ENCODE results near the gene PACSIN3.

The PACSIN3 gene

GRCh38 chr11:47164321-47164720 is 21.9 kb downstream of the PACSIN3 start:
- no peaks in the 10 kb centered on the region for H3K4me1 ChIP-seq (ENCODE audit: control insufficient read depth, insufficient read depth, low read length, poor library complexity, severe bottlenecking)
- no peak overlapping the region for H3K4me3 ChIP-seq (ENCODE audit: insufficient read depth, low read depth, low read length, poor library complexity, severe bottlenecking)
- no peak for DNase-seq
- no peaks in the 10 kb centered on the region for H3K27me3 ChIP-seq (replicated peaks; ENCODE audit: control insufficient read depth, insufficient read depth, low read length, poor library complexity, severe bottlenecking)
- no peak overlapping the region for H3K27ac ChIP-seq (ENCODE audit: insufficient read depth, low read length, poor library complexity, severe bottlenecking)
- H3K36me3 ChIP-seq (ENCODE audit: control insufficient read depth, insufficient read depth, low read length) = peaks cover 58% of the 10 kb centered on the region
- H3K9me3 ChIP-seq (ENCODE audit: control insufficient read depth, low read length) = no peaks in the 10 kb centered on the region

- DNase-seq = no peak
- Histone ChIP-seq H3K9me3 (ENCODE audit: control insufficient read depth, low read length) (no peaks in the 10 kb centered on the region), H3K36me3 (ENCODE audit: control insufficient read depth, insufficient read depth, low read length) (peaks cover 54% of the 10 kb centered on the region), H3K27ac (ENCODE audit: insufficient read depth, low read length, poor library complexity, severe bottlenecking) (no peak overlapping the region), H3K4me1 (ENCODE audit: control insufficient read depth, insufficient read depth, low read length, poor library complexity, severe bottlenecking) (no peaks in the 10 kb centered on the region), H3K27me3 (replicated peaks; ENCODE audit: control insufficient read depth, insufficient read depth, low read length, poor library complexity, severe bottlenecking) (no peaks in the 10 kb centered on the region), H3K4me3 (ENCODE audit: insufficient read depth, low read depth, low read length, poor library complexity, severe bottlenecking) (no peak overlapping the region)
Observed at GRCh38 chr11:47163898-47164297, 22.3 kb downstream of the PACSIN3 start.

- no peaks in the 10 kb centered on the region for H3K27me3 ChIP-seq (replicated peaks; ENCODE audit: control insufficient read depth, insufficient read depth, low read length, poor library complexity, severe bottlenecking)
- peaks cover 47% of the 10 kb centered on the region for H3K36me3 ChIP-seq (ENCODE audit: control insufficient read depth, insufficient read depth, low read length)
- no peak for DNase-seq
- no peaks in the 10 kb centered on the region for H3K4me1 ChIP-seq (ENCODE audit: control insufficient read depth, insufficient read depth, low read length, poor library complexity, severe bottlenecking)
- no peak overlapping the region for H3K27ac ChIP-seq (ENCODE audit: insufficient read depth, low read length, poor library complexity, severe bottlenecking)
- H3K9me3 ChIP-seq (ENCODE audit: control insufficient read depth, low read length) = no peaks in the 10 kb centered on the region
- no peak overlapping the region for H3K4me3 ChIP-seq (ENCODE audit: insufficient read depth, low read depth, low read length, poor library complexity, severe bottlenecking)
Observed at GRCh38 chr11:47163193-47163592, 23.0 kb downstream of the PACSIN3 start.

- Histone ChIP-seq H3K4me1 (ENCODE audit: control insufficient read depth, insufficient read depth, low read length, poor library complexity, severe bottlenecking) (no peaks in the 10 kb centered on the region), H3K27me3 (replicated peaks; ENCODE audit: control insufficient read depth, insufficient read depth, low read length, poor library complexity, severe bottlenecking) (no peaks in the 10 kb centered on the region), H3K4me3 (ENCODE audit: insufficient read depth, low read depth, low read length, poor library complexity, severe bottlenecking) (no peak overlapping the region), H3K27ac (ENCODE audit: insufficient read depth, low read length, poor library complexity, severe bottlenecking) (no peak overlapping the region), H3K9me3 (ENCODE audit: control insufficient read depth, low read length) (no peaks in the 10 kb centered on the region), H3K36me3 (ENCODE audit: control insufficient read depth, insufficient read depth, low read length) (peaks cover 40% of the 10 kb centered on the region)
- DNase-seq = no peak
Observed at GRCh38 chr11:47162426-47162825, 23.8 kb downstream of the PACSIN3 start.

GRCh38 chr11:47161890-47162289 is 24.3 kb downstream of the PACSIN3 start:
- Histone ChIP-seq H3K4me3 (ENCODE audit: insufficient read depth, low read depth, low read length, poor library complexity, severe bottlenecking) (no peak overlapping the region), H3K4me1 (ENCODE audit: control insufficient read depth, insufficient read depth, low read length, poor library complexity, severe bottlenecking) (no peaks in the 10 kb centered on the region), H3K36me3 (ENCODE audit: control insufficient read depth, insufficient read depth, low read length) (peaks cover 34% of the 10 kb centered on the region), H3K9me3 (ENCODE audit: control insufficient read depth, low read length) (no peaks in the 10 kb centered on the region), H3K27me3 (replicated peaks; ENCODE audit: control insufficient read depth, insufficient read depth, low read length, poor library complexity, severe bottlenecking) (no peaks in the 10 kb centered on the region), H3K27ac (ENCODE audit: insufficient read depth, low read length, poor library complexity, severe bottlenecking) (no peak overlapping the region)
- DNase-seq = no peak

- Histone ChIP-seq H3K9me3 (ENCODE audit: control insufficient read depth, low read length) (no peaks in the 10 kb centered on the region), H3K4me1 (ENCODE audit: control insufficient read depth, insufficient read depth, low read length, poor library complexity, severe bottlenecking) (no peaks in the 10 kb centered on the region), H3K36me3 (ENCODE audit: control insufficient read depth, insufficient read depth, low read length) (peaks cover 28% of the 10 kb centered on the region), H3K27ac (ENCODE audit: insufficient read depth, low read length, poor library complexity, severe bottlenecking) (no peak overlapping the region), H3K4me3 (ENCODE audit: insufficient read depth, low read depth, low read length, poor library complexity, severe bottlenecking) (no peak overlapping the region), H3K27me3 (replicated peaks; ENCODE audit: control insufficient read depth, insufficient read depth, low read length, poor library complexity, severe bottlenecking) (no peaks in the 10 kb centered on the region)
- DNase-seq = peak in 1 of 3 donors; percentile 26
Observed at GRCh38 chr11:47161134-47161854, 24.9 kb downstream of the PACSIN3 start.

- no peaks in the 10 kb centered on the region for H3K4me1 ChIP-seq (ENCODE audit: control insufficient read depth, insufficient read depth, low read length, poor library complexity, severe bottlenecking)
- H3K4me3 ChIP-seq (ENCODE audit: insufficient read depth, low read depth, low read length, poor library complexity, severe bottlenecking) = no peak overlapping the region
- H3K9me3 ChIP-seq (ENCODE audit: control insufficient read depth, low read length) = no peaks in the 10 kb centered on the region
- no peak overlapping the region for H3K27ac ChIP-seq (ENCODE audit: insufficient read depth, low read length, poor library complexity, severe bottlenecking)
- H3K27me3 ChIP-seq (replicated peaks; ENCODE audit: control insufficient read depth, insufficient read depth, low read length, poor library complexity, severe bottlenecking) = no peaks in the 10 kb centered on the region
- no peak for DNase-seq
- H3K36me3 ChIP-seq (ENCODE audit: control insufficient read depth, insufficient read depth, low read length) = peaks cover 23% of the 10 kb centered on the region
Observed at GRCh38 chr11:47160753-47161133, 25.5 kb downstream of the PACSIN3 start.

- Histone ChIP-seq H3K9me3 (ENCODE audit: control insufficient read depth, low read length) (no peaks in the 10 kb centered on the region), H3K4me1 (ENCODE audit: control insufficient read depth, insufficient read depth, low read length, poor library complexity, severe bottlenecking) (peaks cover 12% of the 10 kb centered on the region), H3K36me3 (ENCODE audit: control insufficient read depth, insufficient read depth, low read length) (no peaks in the 10 kb centered on the region), H3K27ac (ENCODE audit: insufficient read depth, low read length, poor library complexity, severe bottlenecking) (no peak overlapping the region), H3K4me3 (ENCODE audit: insufficient read depth, low read depth, low read length, poor library complexity, severe bottlenecking) (no peak overlapping the region), H3K27me3 (replicated peaks; ENCODE audit: control insufficient read depth, insufficient read depth, low read length, poor library complexity, severe bottlenecking) (no peaks in the 10 kb centered on the region)
- DNase-seq = no peak
Observed at GRCh38 chr11:47158242-47158641, 28.0 kb downstream of the PACSIN3 start.

- no peak overlapping the region for H3K4me3 ChIP-seq (ENCODE audit: insufficient read depth, low read depth, low read length, poor library complexity, severe bottlenecking)
- H3K4me1 ChIP-seq (ENCODE audit: control insufficient read depth, insufficient read depth, low read length, poor library complexity, severe bottlenecking) = peaks cover 14% of the 10 kb centered on the region
- H3K27ac ChIP-seq (ENCODE audit: insufficient read depth, low read length, poor library complexity, severe bottlenecking) = no peak overlapping the region
- H3K36me3 ChIP-seq (ENCODE audit: control insufficient read depth, insufficient read depth, low read length) = no peaks in the 10 kb centered on the region
- no peaks in the 10 kb centered on the region for H3K9me3 ChIP-seq (ENCODE audit: control insufficient read depth, low read length)
- no peak for DNase-seq
- no peaks in the 10 kb centered on the region for H3K27me3 ChIP-seq (replicated peaks; ENCODE audit: control insufficient read depth, insufficient read depth, low read length, poor library complexity, severe bottlenecking)
Observed at GRCh38 chr11:47157805-47158204, 28.4 kb downstream of the PACSIN3 start.

- Histone ChIP-seq H3K36me3 (ENCODE audit: control insufficient read depth, insufficient read depth, low read length) (no peaks in the 10 kb centered on the region), H3K9me3 (ENCODE audit: control insufficient read depth, low read length) (no peaks in the 10 kb centered on the region), H3K27me3 (replicated peaks; ENCODE audit: control insufficient read depth, insufficient read depth, low read length, poor library complexity, severe bottlenecking) (no peaks in the 10 kb centered on the region), H3K4me1 (ENCODE audit: control insufficient read depth, insufficient read depth, low read length, poor library complexity, severe bottlenecking) (peaks cover 14% of the 10 kb centered on the region), H3K4me3 (ENCODE audit: insufficient read depth, low read depth, low read length, poor library complexity, severe bottlenecking) (no peak overlapping the region), H3K27ac (ENCODE audit: insufficient read depth, low read length, poor library complexity, severe bottlenecking) (no peak overlapping the region)
- DNase-seq = no peak
Observed at GRCh38 chr11:47156951-47157350, 29.3 kb downstream of the PACSIN3 start.

Data from effector memory CD4-positive, alpha-beta T cell (primary cell).